HCT116 (cell line): Measurements from ENCODE around the gene ATG16L1. TPM values are rescaled to one million over a fixed set of nuclear protein-coding genes. Genes with fewer than 3 reads are reported as not detected.

Experiments used
- ATAC-seq: fragments of 200-7000 bp; cut with Tn5 transposase; 2 replicates; pipeline ENCODE4 v1.9.1; 2020; ENCODE audit warnings: mild to moderate bottlenecking, moderate library complexity
- BruUV-seq: library from RNA; stranded (reverse); fragments of 400-500 nt; replicated peaks from 2 replicates; lab custom pipeline; 2021; lab: Mats Ljungman, UMichigan
- CTCF ChIA-PET: fragments of 300-600 bp; sonication (Branson Sonifier 250); formaldehyde crosslinking; loops from one replicate; lab custom pipeline; 2021; ENCODE audit warnings: antibody characterized with exemption; lab: Charles Lee
- POLR2A ChIA-PET: fragments of 300-600, 350-600 bp; sonication (Branson Sonifier 250); formaldehyde crosslinking; loops from one replicate; lab custom pipeline; 2021; ENCODE audit warnings: antibody characterized with exemption; lab: Charles Lee
- RAD21 ChIA-PET, 2 experiments: fragments of 300-600 bp; sonication (Branson Sonifier 250); formaldehyde crosslinking; loops; one replicate each; lab custom pipeline; 2023; ENCODE audit warnings: low total read pairs in 2 of 2; ENCODE audit not compliant: uncharacterized antibody in 2 of 2, unreplicated experiment in 2 of 2, low non-redundant PET in 1 of 2; lab: Charles Lee
- DNase-seq: peaks from one replicate; pipeline ENCODE4 v3.0.0-alpha.2; 2010; ENCODE audit warnings: low read depth, low spot score
- H2AFZ ChIP-seq: fragments of 200-600 bp; shearing (Covaris generic), sonication (generic); 2 replicates; pipeline ENCODE4 v1.6.1; 2017; ENCODE audit warnings: low read depth, mixed run types, mixed read lengths, antibody characterized with exemption, low read length; ENCODE audit not compliant: poor library complexity, severe bottlenecking
- H3K27ac ChIP-seq: 2 replicates; pipeline ENCODE4 v1.5.1; 2012; ENCODE audit warnings: low read depth, low read length
- H3K27me3 ChIP-seq: fragments of 200-600 bp; sonication (generic); 2 replicates; pipeline ENCODE4 v1.6.1; 2016; ENCODE audit warnings: mixed run types, low read length, mixed read lengths; ENCODE audit not compliant: insufficient read depth
- H3K36me3 ChIP-seq, 2 experiments: fragments of 200-500 bp in 1 of 2; fragments of 200-600 bp in 1 of 2; sonication (Bioruptor generic) in 1 of 2; sonication (generic) in 1 of 2; 2 replicates each; pipeline versions ENCODE4 v1.5.1 to v1.6.1; 2014 to 2016; ENCODE audit warnings: low read length in 2 of 2, inconsistent platforms in 1 of 2, mixed read lengths in 1 of 2, mixed run types in 1 of 2; ENCODE audit not compliant: insufficient read depth in 2 of 2, control insufficient read depth in 1 of 2
- H3K4me1 ChIP-seq, 2 experiments: fragments of 200-600 bp in 1 of 2; sonication (generic) in 1 of 2; 2 replicates each; pipeline versions ENCODE4 v1.5.1 to v1.6.1; 2012 to 2017; ENCODE audit warnings: low read length in 2 of 2, inconsistent platforms in 1 of 2, mild to moderate bottlenecking in 1 of 2, mixed read lengths in 1 of 2, mixed run types in 1 of 2, moderate library complexity in 1 of 2; ENCODE audit not compliant: insufficient read depth in 2 of 2, control insufficient read depth in 1 of 2
- H3K4me2 ChIP-seq: fragments of 200-600 bp; sonication (generic); 2 replicates; pipeline ENCODE4 v1.6.1; 2017; ENCODE audit warnings: mixed run types, low read length, mixed read lengths
- H3K4me3 ChIP-seq, 2 experiments: fragments of 200-600 bp in 1 of 2; sonication (generic) in 1 of 2; replicated peaks in 1 of 2; 2 replicates each; pipeline ENCODE4 v1.5.1; 2011 to 2016; ENCODE audit warnings: low read length in 2 of 2, control low read depth in 1 of 2, low read depth in 1 of 2, mild to moderate bottlenecking in 1 of 2, mixed read lengths in 1 of 2, mixed run types in 1 of 2
- H3K79me2 ChIP-seq: fragments of 200-600 bp; sonication (generic); 2 replicates; pipeline ENCODE4 v1.6.1; 2017; ENCODE audit warnings: mild to moderate bottlenecking, mixed run types, low read length, moderate library complexity, mixed read lengths; ENCODE audit not compliant: insufficient read depth
- H3K9ac ChIP-seq: fragments of 200-600 bp; sonication (generic); 2 replicates; pipeline ENCODE4 v1.6.1; 2016; ENCODE audit warnings: low read length, mixed read lengths
- H3K9me2 ChIP-seq: fragments of 200-600 bp; sonication (generic), shearing (Covaris generic); 2 replicates; pipeline ENCODE4 v1.6.1; 2017; ENCODE audit warnings: mixed run types, mild to moderate bottlenecking, moderate library complexity; ENCODE audit not compliant: insufficient read depth
- H3K9me3 ChIP-seq, 2 experiments: fragments of 200-500 bp in 1 of 2; fragments of 200-600 bp in 1 of 2; sonication (Bioruptor generic) in 1 of 2; sonication (generic) in 1 of 2; 2 replicates each; pipeline ENCODE4 v1.6.1; 2014 to 2017; ENCODE audit warnings: low read length in 2 of 2, mixed read lengths in 2 of 2, inconsistent platforms in 1 of 2, low read depth in 1 of 2, mild to moderate bottlenecking in 1 of 2, mixed run types in 1 of 2, moderate library complexity in 1 of 2; ENCODE audit not compliant: control insufficient read depth in 1 of 2, insufficient read depth in 1 of 2
- H4K20me1 ChIP-seq: fragments of 200-600 bp; sonication (generic), shearing (Covaris generic); 2 replicates; pipeline ENCODE4 v1.6.1; 2017; ENCODE audit warnings: mixed run types, mild to moderate bottlenecking, moderate library complexity; ENCODE audit not compliant: insufficient read depth
- CBX3 ChIP-seq: IDR thresholded peaks from 2 replicates; pipeline ENCODE4 v1.6.1; 2012; ENCODE audit warnings: low read depth
- CEBPB ChIP-seq: IDR thresholded peaks from 2 replicates; pipeline ENCODE4 v1.6.1; 2012; ENCODE audit warnings: low read depth
- EGR1 ChIP-seq: IDR thresholded peaks from 2 replicates; pipeline ENCODE4 v1.6.1; 2012; ENCODE audit warnings: low read depth
- ELF1 ChIP-seq: IDR thresholded peaks from 2 replicates; pipeline ENCODE4 v1.6.1; 2012; ENCODE audit warnings: low read depth, borderline replicate concordance
- EZH2 ChIP-seq: fragments of 200-600 bp; sonication (generic); IDR thresholded peaks from 2 replicates; pipeline ENCODE4 v1.6.1; 2017; ENCODE audit warnings: antibody characterized with exemption, mixed run types
- EZH2phosphoT487 ChIP-seq: fragments of 200-600 bp; IDR thresholded peaks from 2 replicates; pipeline ENCODE4 v1.6.1; 2018; ENCODE audit warnings: antibody characterized with exemption, borderline replicate concordance
- FOSL1 ChIP-seq: IDR thresholded peaks from 2 replicates; pipeline ENCODE4 v1.6.1; 2012; ENCODE audit warnings: low read depth
- JUND ChIP-seq: IDR thresholded peaks from 2 replicates; pipeline ENCODE4 v1.6.1; 2012
- POLR2A ChIP-seq: IDR thresholded peaks from 2 replicates; pipeline ENCODE4 v1.7.0; 2011; ENCODE audit warnings: borderline replicate concordance; ENCODE audit not compliant: insufficient read depth, insufficient read length; ENCODE audit errors: extremely low read depth
- POLR2AphosphoS5 ChIP-seq: IDR thresholded peaks from 2 replicates; pipeline ENCODE4 v1.6.1; 2011; ENCODE audit warnings: mild to moderate bottlenecking, low read depth, low read length, moderate library complexity
- RAD21 ChIP-seq: IDR thresholded peaks from 2 replicates; pipeline ENCODE4 v1.6.1; 2012; ENCODE audit warnings: low read depth, mild to moderate bottlenecking
- SP1 ChIP-seq: IDR thresholded peaks from 2 replicates; pipeline ENCODE4 v1.6.1; 2012; ENCODE audit warnings: low read depth
- SRF ChIP-seq: IDR thresholded peaks from 2 replicates; pipeline ENCODE4 v1.6.1; 2012; ENCODE audit warnings: low read depth
- ZFX ChIP-seq: fragments of 450-650 bp; IDR thresholded peaks from 2 replicates; pipeline ENCODE4 v1.6.1; 2017
- ZNF274 ChIP-seq: fragments of 200-500 bp; sonication (Bioruptor generic); IDR thresholded peaks from 2 replicates; pipeline ENCODE4 v1.6.1; 2014; ENCODE audit warnings: mild to moderate bottlenecking, low read depth, low read length, inconsistent platforms
- intact Hi-C: fragments of 100-400 bp; cut with micrococcal nuclease; formaldehyde crosslinking; loops from 2 replicates; pipeline ENCODE4 v1.10.0; 2022
- total RNA-seq: library from RNA; stranded (reverse); gene quantifications from one replicate; pipeline ENCODE4 v1.2.1, GENCODE V29; 2021; ENCODE audit not compliant: unreplicated experiment
- TF ChIP-seq, protein P1 (sequence below), 3 experiments: fragments of 200-600 bp in 1 of 3; sonication (generic) in 1 of 3; IDR thresholded peaks in 2 of 3; conservative IDR thresholded peaks in 1 of 3; 2 replicates each; pipeline ENCODE4 v1.5.1; 2012 to 2017; ENCODE audit warnings: low read depth in 2 of 3, low read length in 2 of 3, antibody characterized with exemption in 1 of 3, borderline replicate concordance in 1 of 3, control low read depth in 1 of 3, mild to moderate bottlenecking in 1 of 3, mixed read lengths in 1 of 3, mixed run types in 1 of 3, moderate library complexity in 1 of 3; ENCODE audit not compliant: insufficient read depth in 1 of 3
- TF ChIP-seq, protein P2 (sequence below): IDR thresholded peaks from 2 replicates; pipeline ENCODE4 v1.6.1; 2011; ENCODE audit warnings: mild to moderate bottlenecking, low read length, moderate library complexity; ENCODE audit not compliant: insufficient replicate concordance; ENCODE audit errors: extremely low read depth
- TF ChIP-seq, protein P3 (sequence below): IDR thresholded peaks from 2 replicates; pipeline ENCODE4 v1.6.1; 2012; ENCODE audit warnings: low read depth
- TF ChIP-seq, protein P4 (sequence below): IDR thresholded peaks from 2 replicates; pipeline ENCODE4 v1.6.1; 2012

The ATG16L1 gene
- total RNA-seq, 1 experiment from 2014 or later, result 43.4 TPM

DNA sequence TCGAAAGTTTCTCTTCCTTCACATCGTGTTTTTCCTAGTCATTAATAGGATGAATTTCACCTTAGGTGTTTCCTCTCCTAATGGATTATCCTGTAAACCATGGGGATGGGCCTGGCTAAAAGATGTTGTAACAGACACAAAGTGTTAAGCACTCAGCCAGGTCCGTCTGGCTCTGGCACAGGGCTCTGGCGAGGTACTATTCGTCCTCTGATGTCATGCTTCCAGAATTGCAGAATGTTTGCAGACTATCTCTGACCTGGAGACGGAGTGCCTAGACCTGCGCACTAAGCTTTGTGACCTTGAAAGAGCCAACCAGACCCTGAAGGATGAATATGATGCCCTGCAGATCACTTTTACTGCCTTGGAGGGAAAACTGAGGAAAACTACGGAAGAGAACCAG lies 13.2 kb downstream of the ATG16L1 start:
- H3K79me2 ChIP-seq, result peaks cover 52% of the 10 kb centered on the region
- H3K36me3 ChIP-seq, result peaks cover 51 to 80% of the 10 kb centered on the region in 2 experiments
- H3K4me3 ChIP-seq, result no peak overlapping the region
- H3K9me3 ChIP-seq, result no peaks in the 10 kb centered on the region
- H3K27ac ChIP-seq, result no peak overlapping the region
- H3K4me2 ChIP-seq, result no peak overlapping the region
- ATAC-seq, result no peak
- TF ChIP-seq SRF, result no peak
- no peak for TF ChIP-seq ZNF274
- no peak for TF ChIP-seq EGR1
- no peak for TF ChIP-seq EZH2
- TF ChIP-seq, protein P1, sequence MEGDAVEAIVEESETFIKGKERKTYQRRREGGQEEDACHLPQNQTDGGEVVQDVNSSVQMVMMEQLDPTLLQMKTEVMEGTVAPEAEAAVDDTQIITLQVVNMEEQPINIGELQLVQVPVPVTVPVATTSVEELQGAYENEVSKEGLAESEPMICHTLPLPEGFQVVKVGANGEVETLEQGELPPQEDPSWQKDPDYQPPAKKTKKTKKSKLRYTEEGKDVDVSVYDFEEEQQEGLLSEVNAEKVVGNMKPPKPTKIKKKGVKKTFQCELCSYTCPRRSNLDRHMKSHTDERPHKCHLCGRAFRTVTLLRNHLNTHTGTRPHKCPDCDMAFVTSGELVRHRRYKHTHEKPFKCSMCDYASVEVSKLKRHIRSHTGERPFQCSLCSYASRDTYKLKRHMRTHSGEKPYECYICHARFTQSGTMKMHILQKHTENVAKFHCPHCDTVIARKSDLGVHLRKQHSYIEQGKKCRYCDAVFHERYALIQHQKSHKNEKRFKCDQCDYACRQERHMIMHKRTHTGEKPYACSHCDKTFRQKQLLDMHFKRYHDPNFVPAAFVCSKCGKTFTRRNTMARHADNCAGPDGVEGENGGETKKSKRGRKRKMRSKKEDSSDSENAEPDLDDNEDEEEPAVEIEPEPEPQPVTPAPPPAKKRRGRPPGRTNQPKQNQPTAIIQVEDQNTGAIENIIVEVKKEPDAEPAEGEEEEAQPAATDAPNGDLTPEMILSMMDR (IDR thresholded peaks at IDR 0.05 in 2 of 3, conservative IDR thresholded peaks at IDR 0.05 in 1 of 3; ENCODE audit: borderline replicate concordance in 1 of 3, insufficient read depth in 1 of 3, low read depth in 2 of 3, low read length in 2 of 3), result no peak
- TF ChIP-seq, protein P2, sequence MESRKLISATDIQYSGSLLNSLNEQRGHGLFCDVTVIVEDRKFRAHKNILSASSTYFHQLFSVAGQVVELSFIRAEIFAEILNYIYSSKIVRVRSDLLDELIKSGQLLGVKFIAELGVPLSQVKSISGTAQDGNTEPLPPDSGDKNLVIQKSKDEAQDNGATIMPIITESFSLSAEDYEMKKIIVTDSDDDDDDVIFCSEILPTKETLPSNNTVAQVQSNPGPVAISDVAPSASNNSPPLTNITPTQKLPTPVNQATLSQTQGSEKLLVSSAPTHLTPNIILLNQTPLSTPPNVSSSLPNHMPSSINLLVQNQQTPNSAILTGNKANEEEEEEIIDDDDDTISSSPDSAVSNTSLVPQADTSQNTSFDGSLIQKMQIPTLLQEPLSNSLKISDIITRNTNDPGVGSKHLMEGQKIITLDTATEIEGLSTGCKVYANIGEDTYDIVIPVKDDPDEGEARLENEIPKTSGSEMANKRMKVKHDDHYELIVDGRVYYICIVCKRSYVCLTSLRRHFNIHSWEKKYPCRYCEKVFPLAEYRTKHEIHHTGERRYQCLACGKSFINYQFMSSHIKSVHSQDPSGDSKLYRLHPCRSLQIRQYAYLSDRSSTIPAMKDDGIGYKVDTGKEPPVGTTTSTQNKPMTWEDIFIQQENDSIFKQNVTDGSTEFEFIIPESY, result no peak
- TF ChIP-seq SP1, result no peak
- no peak for TF ChIP-seq CBX3
- TF ChIP-seq EZH2phosphoT487, result no peak
- no peak for TF ChIP-seq JUND
- no peak for TF ChIP-seq FOSL1
- TF ChIP-seq, protein P3, sequence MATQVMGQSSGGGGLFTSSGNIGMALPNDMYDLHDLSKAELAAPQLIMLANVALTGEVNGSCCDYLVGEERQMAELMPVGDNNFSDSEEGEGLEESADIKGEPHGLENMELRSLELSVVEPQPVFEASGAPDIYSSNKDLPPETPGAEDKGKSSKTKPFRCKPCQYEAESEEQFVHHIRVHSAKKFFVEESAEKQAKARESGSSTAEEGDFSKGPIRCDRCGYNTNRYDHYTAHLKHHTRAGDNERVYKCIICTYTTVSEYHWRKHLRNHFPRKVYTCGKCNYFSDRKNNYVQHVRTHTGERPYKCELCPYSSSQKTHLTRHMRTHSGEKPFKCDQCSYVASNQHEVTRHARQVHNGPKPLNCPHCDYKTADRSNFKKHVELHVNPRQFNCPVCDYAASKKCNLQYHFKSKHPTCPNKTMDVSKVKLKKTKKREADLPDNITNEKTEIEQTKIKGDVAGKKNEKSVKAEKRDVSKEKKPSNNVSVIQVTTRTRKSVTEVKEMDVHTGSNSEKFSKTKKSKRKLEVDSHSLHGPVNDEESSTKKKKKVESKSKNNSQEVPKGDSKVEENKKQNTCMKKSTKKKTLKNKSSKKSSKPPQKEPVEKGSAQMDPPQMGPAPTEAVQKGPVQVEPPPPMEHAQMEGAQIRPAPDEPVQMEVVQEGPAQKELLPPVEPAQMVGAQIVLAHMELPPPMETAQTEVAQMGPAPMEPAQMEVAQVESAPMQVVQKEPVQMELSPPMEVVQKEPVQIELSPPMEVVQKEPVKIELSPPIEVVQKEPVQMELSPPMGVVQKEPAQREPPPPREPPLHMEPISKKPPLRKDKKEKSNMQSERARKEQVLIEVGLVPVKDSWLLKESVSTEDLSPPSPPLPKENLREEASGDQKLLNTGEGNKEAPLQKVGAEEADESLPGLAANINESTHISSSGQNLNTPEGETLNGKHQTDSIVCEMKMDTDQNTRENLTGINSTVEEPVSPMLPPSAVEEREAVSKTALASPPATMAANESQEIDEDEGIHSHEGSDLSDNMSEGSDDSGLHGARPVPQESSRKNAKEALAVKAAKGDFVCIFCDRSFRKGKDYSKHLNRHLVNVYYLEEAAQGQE, result no peak
- no peak for TF ChIP-seq POLR2A
- TF ChIP-seq RAD21, result no peak
- TF ChIP-seq CEBPB, result no peak
- TF ChIP-seq, protein P4, sequence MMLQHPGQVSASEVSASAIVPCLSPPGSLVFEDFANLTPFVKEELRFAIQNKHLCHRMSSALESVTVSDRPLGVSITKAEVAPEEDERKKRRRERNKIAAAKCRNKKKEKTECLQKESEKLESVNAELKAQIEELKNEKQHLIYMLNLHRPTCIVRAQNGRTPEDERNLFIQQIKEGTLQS, result no peak
- no peak for TF ChIP-seq ZFX
- TF ChIP-seq POLR2AphosphoS5, result no peak
- TF ChIP-seq ELF1, result no peak
- H3K9me2 ChIP-seq, result no peaks in the 10 kb centered on the region
- DNase-seq, result no peak
- BruUV-seq, result no TSS peak
- H3K27me3 ChIP-seq, result no peaks in the 10 kb centered on the region
- ChIA-PET RAD21 (no interaction called here), CTCF (no interaction called here), POLR2A (no interaction called here)
- no peak overlapping the region for H2AFZ ChIP-seq
- H4K20me1 ChIP-seq, result no peaks in the 10 kb centered on the region
- intact Hi-C loops, result no loop called here
- H3K9ac ChIP-seq, result no peak overlapping the region
- no peaks in the 10 kb centered on the region for H3K4me1 ChIP-seq
